H1 (cell line): ENCODE measurements around the gene CMTM2. TPM values are rescaled to one million over a fixed set of nuclear protein-coding genes. Genes with fewer than 3 reads are reported as not detected.

Experiments
- CTCF ChIA-PET: fragments of 300-600 bp; sonication (Branson Sonifier 250); formaldehyde crosslinking; loops from one replicate; lab custom pipeline; 2021; ENCODE audit not compliant: partially characterized antibody; lab: Charles Lee
- POLR2A ChIA-PET: fragments of 300-600 bp; sonication (Branson Sonifier 250); formaldehyde crosslinking; loops from one replicate; lab custom pipeline; 2021; ENCODE audit warnings: inconsistent platforms; ENCODE audit not compliant: partially characterized antibody; lab: Charles Lee
- DNase-seq, 2 experiments: peaks; one replicate each; pipeline versions ENCODE4 v3.0.0 to v3.0.0-alpha.2; 2010 to 2022; ENCODE audit warnings: low spot score in 2 of 2, low read depth in 1 of 2, mixed read lengths in 1 of 2
- FAIRE-seq: peaks from 2 replicates; lab custom pipeline; 2011; peaks lifted over from hg19 to GRCh38; lab: Jason Lieb, UNC
- H2AFZ ChIP-seq: 2 replicates; pipeline ENCODE4 v1.8.1; 2012; ENCODE audit warnings: low read length, inconsistent platforms
- H2AK5ac ChIP-seq: 2 replicates; pipeline ENCODE4 v1.6.1; 2013; ENCODE audit warnings: low read depth, low read length
- H2BK120ac ChIP-seq: replicated peaks from 2 replicates; pipeline ENCODE3; 2013; ENCODE audit warnings: low read depth, low read length, inconsistent platforms
- H2BK12ac ChIP-seq: 2 replicates; pipeline ENCODE4 v1.6.1; 2013; ENCODE audit warnings: low read depth, low read length
- H2BK15ac ChIP-seq: 2 replicates; pipeline ENCODE4 v1.6.1; 2013; ENCODE audit warnings: low read length
- H2BK20ac ChIP-seq: 2 replicates; pipeline ENCODE4 v1.6.1; 2013; ENCODE audit warnings: low read length
- H2BK5ac ChIP-seq: 2 replicates; pipeline ENCODE4 v1.6.1; 2013; ENCODE audit warnings: low read depth, low read length
- H3K14ac ChIP-seq: 2 replicates; pipeline ENCODE4 v1.6.1; 2013; ENCODE audit warnings: inconsistent platforms; ENCODE audit not compliant: insufficient read length
- H3K18ac ChIP-seq: 2 replicates; pipeline ENCODE4 v1.6.1; 2013; ENCODE audit warnings: low read length; ENCODE audit errors: extremely low read depth
- H3K23ac ChIP-seq: 2 replicates; pipeline ENCODE4 v1.6.1; 2013; ENCODE audit warnings: inconsistent platforms; ENCODE audit not compliant: insufficient read length
- H3K23me2 ChIP-seq: 2 replicates; pipeline ENCODE4 v1.6.1; 2013; ENCODE audit warnings: low read depth, low read length
- H3K27ac ChIP-seq: 2 replicates; pipeline ENCODE4 v1.6.1; 2011; ENCODE audit warnings: low read depth, low read length, inconsistent platforms
- H3K27me3 ChIP-seq, 4 experiments: replicated peaks in 1 of 4; 1 replicate in 1 of 4; 2 replicates in 3 of 4; pipeline versions ENCODE4 v1.6.1 to v1.8.1; 2011 to 2013; ENCODE audit warnings: low read length in 3 of 4, mild to moderate bottlenecking in 3 of 4, inconsistent platforms in 2 of 4, mixed read lengths in 2 of 4, moderate library complexity in 1 of 4; ENCODE audit not compliant: control insufficient read depth in 3 of 4, insufficient read depth in 3 of 4; ENCODE audit errors: extremely low read depth in 1 of 4
- H3K36me3 ChIP-seq, 4 experiments: 2 replicates each; pipeline versions ENCODE4 v1.6.1 to v1.8.1; 2011 to 2013; ENCODE audit warnings: mild to moderate bottlenecking in 4 of 4, low read length in 3 of 4, moderate library complexity in 2 of 4, control low read depth in 1 of 4, inconsistent platforms in 1 of 4; ENCODE audit not compliant: insufficient read depth in 4 of 4, control insufficient read depth in 2 of 4
- H3K4ac ChIP-seq: replicated peaks from 2 replicates; pipeline ENCODE3; 2013; ENCODE audit warnings: low read length, low read depth, mixed read lengths, inconsistent platforms; ENCODE audit not compliant: insufficient read length
- H3K4me1 ChIP-seq, 4 experiments: replicated peaks in 1 of 4; 1 replicate in 1 of 4; 2 replicates in 3 of 4; pipeline versions ENCODE4 v1.6.1 to v1.8.1; 2011 to 2013; ENCODE audit warnings: low read length in 3 of 4, inconsistent platforms in 2 of 4, mixed read lengths in 1 of 4; ENCODE audit not compliant: insufficient read depth in 4 of 4, control insufficient read depth in 3 of 4
- H3K4me2 ChIP-seq, 2 experiments: 2 replicates each; pipeline versions ENCODE4 v1.6.1 to v1.8.1; 2011 to 2013; ENCODE audit warnings: low read depth in 2 of 2, low read length in 2 of 2, control low read depth in 1 of 2, inconsistent platforms in 1 of 2, mild to moderate bottlenecking in 1 of 2; ENCODE audit not compliant: insufficient read depth in 1 of 2
- H3K4me3 ChIP-seq, 4 experiments: fragments of 200-600, 300-600 bp in 1 of 4; sonication (generic), shearing (Covaris generic), sonication (Bioruptor Twin) in 1 of 4; 2 replicates each; pipeline versions ENCODE4 v1.5.1 to v1.8.1; 2011 to 2016; ENCODE audit warnings: low read length in 4 of 4, low read depth in 3 of 4, control low read depth in 2 of 4, inconsistent platforms in 2 of 4, mild to moderate bottlenecking in 2 of 4, mixed read lengths in 1 of 4, moderate library complexity in 1 of 4; ENCODE audit not compliant: insufficient read depth in 2 of 4; ENCODE audit errors: extremely low read depth in 1 of 4
- H3K56ac ChIP-seq: replicated peaks from 2 replicates; pipeline ENCODE3; 2013; ENCODE audit warnings: low read depth, mild to moderate bottlenecking, mixed read lengths, low read length, inconsistent platforms; ENCODE audit not compliant: insufficient read length
- H3K79me1 ChIP-seq: 2 replicates; pipeline ENCODE4 v1.6.1; 2013; ENCODE audit warnings: low read depth, low read length, control low read depth
- H3K79me2 ChIP-seq, 2 experiments: 2 replicates each; pipeline versions ENCODE4 v1.6.1 to v1.8.1; 2012 to 2013; ENCODE audit warnings: low read length in 2 of 2, mild to moderate bottlenecking in 2 of 2, inconsistent platforms in 1 of 2; ENCODE audit not compliant: insufficient read depth in 2 of 2, control insufficient read depth in 1 of 2
- H3K9ac ChIP-seq, 4 experiments: replicated peaks in 1 of 4; 1 replicate in 1 of 4; 2 replicates in 3 of 4; pipeline versions ENCODE4 v1.6.1 to v1.8.1; 2011 to 2013; ENCODE audit warnings: low read depth in 3 of 4, low read length in 3 of 4, control low read depth in 2 of 4, mild to moderate bottlenecking in 2 of 4, moderate library complexity in 2 of 4, inconsistent platforms in 1 of 4; ENCODE audit errors: extremely low read depth in 1 of 4
- H3K9me3 ChIP-seq, 2 experiments: 2 replicates each; pipeline versions ENCODE4 v1.6.1 to v1.8.1; 2012 to 2013; ENCODE audit warnings: mild to moderate bottlenecking in 2 of 2, moderate library complexity in 2 of 2, control low read depth in 1 of 2, inconsistent platforms in 1 of 2, low read depth in 1 of 2, low read length in 1 of 2, mixed read lengths in 1 of 2; ENCODE audit not compliant: insufficient read depth in 2 of 2
- H4K20me1 ChIP-seq, 2 experiments: replicated peaks in 1 of 2; 2 replicates each; pipeline versions ENCODE3 to v1.8.1; 2011 to 2013; ENCODE audit warnings: inconsistent platforms in 2 of 2, low read length in 2 of 2, mild to moderate bottlenecking in 1 of 2; ENCODE audit not compliant: insufficient read depth in 2 of 2, control insufficient read depth in 1 of 2
- H4K5ac ChIP-seq: 2 replicates; pipeline ENCODE4 v1.6.1; 2013; ENCODE audit warnings: low read length, low read depth, mixed read lengths, inconsistent platforms; ENCODE audit not compliant: insufficient read length
- H4K8ac ChIP-seq: 2 replicates; pipeline ENCODE4 v1.8.0; 2013; ENCODE audit warnings: mild to moderate bottlenecking, moderate library complexity, low read length, inconsistent platforms; ENCODE audit not compliant: insufficient read depth; ENCODE audit errors: extremely low read depth
- H4K91ac ChIP-seq: replicated peaks from 2 replicates; pipeline ENCODE3; 2013; ENCODE audit warnings: low read length, mixed read lengths, inconsistent platforms; ENCODE audit not compliant: insufficient read length
- EP300 ChIP-seq, 2 experiments: IDR thresholded peaks; 1 replicate in 1 of 2; 2 replicates in 1 of 2; pipeline ENCODE4 v1.6.1; 2011 to 2012; ENCODE audit warnings: low read depth in 2 of 2, low read length in 2 of 2, mild to moderate bottlenecking in 2 of 2, borderline replicate concordance in 1 of 2, inconsistent platforms in 1 of 2, moderate library complexity in 1 of 2
- GABPA ChIP-seq: IDR thresholded peaks from 2 replicates; pipeline ENCODE4 v1.6.1; 2011; ENCODE audit warnings: mild to moderate bottlenecking, low read length, moderate library complexity, borderline replicate concordance; ENCODE audit not compliant: insufficient read depth
- KDM1A ChIP-seq: fragments of 200-600, 300-600 bp; sonication (generic); IDR thresholded peaks from 2 replicates; pipeline ENCODE4 v1.7.1; 2016; ENCODE audit warnings: mild to moderate bottlenecking, low read length, borderline replicate concordance
- SAP30 ChIP-seq: fragments of 300-600 bp; sonication (generic); IDR thresholded peaks from 2 replicates; pipeline ENCODE4 v1.7.1; 2012; ENCODE audit warnings: low read length, moderate library complexity, mild to moderate bottlenecking, inconsistent platforms; ENCODE audit not compliant: insufficient read depth, insufficient replicate concordance
- SP1 ChIP-seq: IDR thresholded peaks from 2 replicates; pipeline ENCODE4 v1.6.1; 2011; ENCODE audit warnings: low read depth, low read length
- WGBS, 2 experiments: shearing (Covaris generic) in 1 of 2; methylation state at CpG; one replicate each; pipeline versions ENCODE4 v1.1.6 to v1.1.7; 2013 to 2015; ENCODE audit warnings: low lambda C conversion rate in 2 of 2, mixed read lengths in 2 of 2, inconsistent platforms in 1 of 2, low coverage in 1 of 2, missing lambda C conversion rate in 1 of 2; ENCODE audit not compliant: insufficient replicate concordance in 2 of 2, insufficient coverage in 1 of 2, insufficient read length in 1 of 2; ENCODE audit errors: extremely low coverage in 1 of 2, missing lambda C conversion rate in 1 of 2; 5-methylcytosine and 5-hydroxymethylcytosine counted together
- polyA plus RNA-seq, 7 experiments: library from polyadenylated mRNA; depleted of rRNA in 3 of 7; stranded (reverse) in 5 of 7; unstranded in 2 of 7; fragments of >200 nt in 5 of 7; fragments of 200-250 nt in 2 of 7; gene quantifications; 1 replicate in 5 of 7; 2 replicates in 1 of 7; 4 replicates in 1 of 7; pipeline versions ENCODE4 v1.2.1 to v1.2.3, GENCODE V29; 2011 to 2013; ENCODE audit warnings: missing spikeins in 2 of 7, mixed read lengths in 2 of 7
- total RNA-seq: library from RNA; stranded (reverse); fragmentation: NEBNext Ultra II Directional; extraction: Animal tissue kit (Norgen Biotek cat#: 25700); gene quantifications from 2 replicates; pipeline ENCODE4 v1.2.1, GENCODE V29; 2021

CMTM2 gene
- total and polyA plus RNA-seq, 2 of the 8 experiments (the other 6 are each of a cell fraction or from before 2014, with no cell fraction given) = not detected

DNA sequence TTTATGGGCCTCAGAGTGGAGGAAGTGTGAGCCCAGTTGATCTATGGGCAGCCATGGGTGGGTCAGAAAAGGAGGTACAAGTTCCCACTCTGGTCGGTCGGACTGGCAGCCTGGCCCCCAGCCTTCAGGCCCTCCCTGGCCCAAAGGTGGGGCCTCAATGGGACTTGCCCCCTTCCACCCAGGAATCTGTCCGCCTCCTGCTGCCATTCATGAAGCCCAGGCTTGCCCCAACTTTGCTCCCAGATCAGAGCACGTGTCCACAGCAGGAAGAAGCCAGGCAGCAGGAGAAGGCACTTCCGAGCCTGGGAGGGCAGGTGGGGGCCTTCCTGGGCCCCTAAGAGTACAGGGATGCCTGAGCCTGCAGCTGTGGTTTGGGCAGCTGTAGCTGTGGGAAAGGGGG, 22.2 kb downstream of the CMTM2 start:
- CTCF ChIA-PET = interaction anchor here (1.4 to 2.2 kb wide), 3 partner anchors 12 to 194 kb away, joined by 4 to 6 read pairs (median 4); no protein-coding TSS in a partner anchor
- POLR2A ChIA-PET = no interaction called here

More for the DNA sequence above, 22.2 kb downstream of the CMTM2 start:
- Histone ChIP-seq H3K18ac (no peak overlapping the region), H2AFZ (no peak overlapping the region), H3K27ac (no peak overlapping the region), H3K27me3 (no peaks in the 10 kb centered on the region), H2BK120ac (no peak overlapping the region), H3K56ac (no peak overlapping the region), H4K8ac (no peak overlapping the region), H3K14ac (no peak overlapping the region), H3K79me2 (no peaks in the 10 kb centered on the region), H3K9ac (no peak overlapping the region), H4K20me1 (peaks cover 1 to 4% of the 10 kb centered on the region in 2 experiments), H2BK20ac (no peak overlapping the region), H3K9me3 (no peaks in the 10 kb centered on the region), H2BK15ac (no peak overlapping the region), H3K79me1 (no peaks in the 10 kb centered on the region; the same call in 1 of the 2 replicates), H2BK5ac (no peak overlapping the region), H3K23ac (no peak overlapping the region), H3K4me3 (no peak overlapping the region), H4K91ac (no peak overlapping the region), H3K23me2 (peaks cover 7% of the 10 kb centered on the region), H2AK5ac (no peak overlapping the region), H3K4ac (no peak overlapping the region), H3K4me2 (no peak overlapping the region), H3K36me3 (no peaks in the 10 kb centered on the region), H3K4me1 (peaks cover 0 to 14% (median 6%) of the 10 kb centered on the region in 4 experiments; a peak in 5 of 7 replicates), H2BK12ac (no peak overlapping the region), H4K5ac (no peak overlapping the region)
- WGBS, 2 experiments = 87% methylated on average over 5 of the region's 5 CpGs; no CpG with 5 or more reads in 1 of the 2 experiments
- no peak for DNase-seq
- FAIRE-seq = no peak
- TF ChIP-seq GABPA (no peak), SP1 (no peak), SAP30 (no peak), EP300 (IDR thresholded peaks at IDR 0.05; ENCODE audit: borderline replicate concordance in 1 of 2, low read depth in 2 of 2, low read length in 2 of 2) (no peak), KDM1A (no peak)
